T-helper 1 cell treated with Interleukin-12 subunit alpha and Interleukin-12 subunit beta and Interleukin-4 antibody, amounts not matched to agents 30 μg/mL and 1 μg/mL, for 36 hours (primary cell): ENCODE measurements around the gene ZFR.
"Not testable (repeated sequence)": the region's sequence is repeated elsewhere in the genome, so short reads cannot be mapped to it uniquely, and the experiment has no call there.

Experiments
- H3K27ac Mint-ChIP-seq: one replicate; pipeline ENCODE4 v1.8.0; 2021; ENCODE audit warnings: mild to moderate bottlenecking, mixed read lengths
- H3K27me3 Mint-ChIP-seq: one replicate; pipeline ENCODE4 v1.8.0; 2021; ENCODE audit warnings: low read depth, mixed read lengths
- H3K36me3 Mint-ChIP-seq: one replicate; pipeline ENCODE4 v1.8.0; 2021; ENCODE audit warnings: low read depth, mixed read lengths
- H3K4me1 Mint-ChIP-seq: one replicate; pipeline ENCODE4 v1.8.0; 2021; ENCODE audit warnings: low read depth, mixed read lengths
- H3K4me3 Mint-ChIP-seq: one replicate; pipeline ENCODE4 v1.8.0; 2021; ENCODE audit warnings: mild to moderate bottlenecking, moderate library complexity, mixed read lengths
- H3K9me3 Mint-ChIP-seq: one replicate; pipeline ENCODE4 v1.8.0; 2021; ENCODE audit warnings: mixed read lengths

ZFR gene

GRCh38 chr5:32461441-32462120 is 17.0 kb upstream of the ZFR start:
- peaks cover 6% of the 10 kb centered on the region for H3K4me1 Mint-ChIP-seq
- H3K9me3 Mint-ChIP-seq: no peaks in the 10 kb centered on the region
- no peak overlapping the region for H3K4me3 Mint-ChIP-seq
- H3K27ac Mint-ChIP-seq: no peak overlapping the region
- peaks cover 3% of the 10 kb centered on the region for H3K27me3 Mint-ChIP-seq
- H3K36me3 Mint-ChIP-seq: no peaks in the 10 kb centered on the region

- H3K9me3 Mint-ChIP-seq: no peaks in the 10 kb centered on the region
- H3K36me3 Mint-ChIP-seq: no peaks in the 10 kb centered on the region
- no peak overlapping the region for H3K27ac Mint-ChIP-seq
- peaks cover 6% of the 10 kb centered on the region for H3K4me1 Mint-ChIP-seq
- no peak overlapping the region for H3K4me3 Mint-ChIP-seq
- H3K27me3 Mint-ChIP-seq: peaks cover 5% of the 10 kb centered on the region
Observed at GRCh38 chr5:32460702-32461101, 16.2 kb upstream of the ZFR start.

- H3K36me3 Mint-ChIP-seq: no peaks in the 10 kb centered on the region
- no peak overlapping the region for H3K27ac Mint-ChIP-seq
- peaks cover 6% of the 10 kb centered on the region for H3K4me1 Mint-ChIP-seq
- no peak overlapping the region for H3K4me3 Mint-ChIP-seq
- H3K9me3 Mint-ChIP-seq: no peaks in the 10 kb centered on the region
- H3K27me3 Mint-ChIP-seq: peaks cover 10% of the 10 kb centered on the region
Observed at GRCh38 chr5:32458880-32459495, 14.4 kb upstream of the ZFR start.

- H3K4me1 Mint-ChIP-seq: peaks cover 2% of the 10 kb centered on the region
- H3K27me3 Mint-ChIP-seq: peaks cover 28% of the 10 kb centered on the region
- H3K9me3 Mint-ChIP-seq: no peaks in the 10 kb centered on the region
- no peak overlapping the region for H3K27ac Mint-ChIP-seq
- H3K4me3 Mint-ChIP-seq: no peak overlapping the region
- no peaks in the 10 kb centered on the region for H3K36me3 Mint-ChIP-seq
Observed at GRCh38 chr5:32455311-32455710, 10.8 kb upstream of the ZFR start.

- Mint-ChIP-seq H3K4me3 (no peak overlapping the region), H3K9me3 (no peaks in the 10 kb centered on the region), H3K27me3 (peaks cover 32% of the 10 kb centered on the region), H3K4me1 (peaks cover 2% of the 10 kb centered on the region), H3K36me3 (no peaks in the 10 kb centered on the region), H3K27ac (no peak overlapping the region)
Observed at GRCh38 chr5:32454821-32455220, 10.3 kb upstream of the ZFR start.

GRCh38 chr5:32453916-32454315 is 9.4 kb upstream of the ZFR start:
- no peaks in the 10 kb centered on the region for H3K4me1 Mint-ChIP-seq
- H3K27me3 Mint-ChIP-seq: peaks cover 32% of the 10 kb centered on the region

GRCh38 chr5:32452316-32452715 is 7.8 kb upstream of the ZFR start:
- peaks cover 32% of the 10 kb centered on the region for H3K27me3 Mint-ChIP-seq
- H3K9me3 Mint-ChIP-seq: not testable (repeated sequence)

More at GRCh38 chr5:32453916-32454315, 9.4 kb upstream of the ZFR start:
- Mint-ChIP-seq H3K4me3 (no peak overlapping the region), H3K27ac (no peak overlapping the region), H3K36me3 (no peaks in the 10 kb centered on the region), H3K9me3 (no peaks in the 10 kb centered on the region)

GRCh38 chr5:32450952-32451351 is 6.4 kb upstream of the ZFR start:
- Mint-ChIP-seq H3K4me3 (no peak overlapping the region), H3K27me3 (peaks cover 32% of the 10 kb centered on the region)

More at GRCh38 chr5:32452316-32452715, 7.8 kb upstream of the ZFR start:
- not testable (repeated sequence) for H3K4me1 Mint-ChIP-seq, H3K4me3 Mint-ChIP-seq, H3K27ac Mint-ChIP-seq, H3K36me3 Mint-ChIP-seq

GRCh38 chr5:32449262-32449661 is 4.7 kb upstream of the ZFR start:
- H3K27ac Mint-ChIP-seq: no peak overlapping the region
- peaks cover 33% of the 10 kb centered on the region for H3K27me3 Mint-ChIP-seq
- no peaks in the 10 kb centered on the region for H3K9me3 Mint-ChIP-seq

More at GRCh38 chr5:32450952-32451351, 6.4 kb upstream of the ZFR start:
- no peaks in the 10 kb centered on the region for H3K9me3 Mint-ChIP-seq
- H3K27ac Mint-ChIP-seq: no peak overlapping the region
- no peaks in the 10 kb centered on the region for H3K36me3 Mint-ChIP-seq
- peaks cover 4% of the 10 kb centered on the region for H3K4me1 Mint-ChIP-seq

GRCh38 chr5:32446630-32447029 is 2.1 kb upstream of the ZFR start:
- Mint-ChIP-seq H3K36me3 (peaks cover 7% of the 10 kb centered on the region), H3K27ac (no peak overlapping the region), H3K27me3 (peaks cover 24% of the 10 kb centered on the region), H3K4me1 (peaks cover 24% of the 10 kb centered on the region), H3K9me3 (no peaks in the 10 kb centered on the region), H3K4me3 (peak overlapping the region; percentile 50)

More at GRCh38 chr5:32449262-32449661, 4.7 kb upstream of the ZFR start:
- H3K4me1 Mint-ChIP-seq: peaks cover 13% of the 10 kb centered on the region
- no peak overlapping the region for H3K4me3 Mint-ChIP-seq
- peaks cover 2% of the 10 kb centered on the region for H3K36me3 Mint-ChIP-seq

GRCh38 chr5:32445831-32446614 is 1.5 kb upstream of the ZFR start:
- H3K4me1 Mint-ChIP-seq: peaks cover 28% of the 10 kb centered on the region
- no peaks in the 10 kb centered on the region for H3K9me3 Mint-ChIP-seq
- H3K27ac Mint-ChIP-seq: peak overlapping the region; percentile 45

GRCh38 chr5:32445287-32445758 is 783 bp upstream of the ZFR start:
- Mint-ChIP-seq H3K9me3 (no peaks in the 10 kb centered on the region), H3K27me3 (peaks cover 15% of the 10 kb centered on the region), H3K4me3 (peak overlapping the region; percentile 85), H3K36me3 (peaks cover 7% of the 10 kb centered on the region), H3K27ac (peak overlapping the region; percentile 79), H3K4me1 (peaks cover 28% of the 10 kb centered on the region)

More at GRCh38 chr5:32445831-32446614, 1.5 kb upstream of the ZFR start:
- H3K27me3 Mint-ChIP-seq: peaks cover 22% of the 10 kb centered on the region
- peak overlapping the region; percentile 85 for H3K4me3 Mint-ChIP-seq
- H3K36me3 Mint-ChIP-seq: peaks cover 7% of the 10 kb centered on the region

GRCh38 chr5:32443541-32444430 is 754 bp downstream of the ZFR start:
- H3K27ac Mint-ChIP-seq: peak overlapping the region; percentile 95
- peaks cover 11% of the 10 kb centered on the region for H3K27me3 Mint-ChIP-seq
- H3K9me3 Mint-ChIP-seq: no peaks in the 10 kb centered on the region
- peaks cover 9% of the 10 kb centered on the region for H3K36me3 Mint-ChIP-seq
- peak overlapping the region; percentile 95 for H3K4me3 Mint-ChIP-seq
- peaks cover 30% of the 10 kb centered on the region for H3K4me1 Mint-ChIP-seq

GRCh38 chr5:32443145-32443540 is 1.4 kb downstream of the ZFR start:
- peak overlapping the region; percentile 95 for H3K27ac Mint-ChIP-seq
- H3K27me3 Mint-ChIP-seq: peaks cover 11% of the 10 kb centered on the region
- H3K36me3 Mint-ChIP-seq: peaks cover 11% of the 10 kb centered on the region
- H3K9me3 Mint-ChIP-seq: no peaks in the 10 kb centered on the region
- H3K4me3 Mint-ChIP-seq: peak overlapping the region; percentile 95
- H3K4me1 Mint-ChIP-seq: peaks cover 33% of the 10 kb centered on the region
